ENCODE measurements around the gene SRPRA.

- TF ChIP-seq, protein P1, sequence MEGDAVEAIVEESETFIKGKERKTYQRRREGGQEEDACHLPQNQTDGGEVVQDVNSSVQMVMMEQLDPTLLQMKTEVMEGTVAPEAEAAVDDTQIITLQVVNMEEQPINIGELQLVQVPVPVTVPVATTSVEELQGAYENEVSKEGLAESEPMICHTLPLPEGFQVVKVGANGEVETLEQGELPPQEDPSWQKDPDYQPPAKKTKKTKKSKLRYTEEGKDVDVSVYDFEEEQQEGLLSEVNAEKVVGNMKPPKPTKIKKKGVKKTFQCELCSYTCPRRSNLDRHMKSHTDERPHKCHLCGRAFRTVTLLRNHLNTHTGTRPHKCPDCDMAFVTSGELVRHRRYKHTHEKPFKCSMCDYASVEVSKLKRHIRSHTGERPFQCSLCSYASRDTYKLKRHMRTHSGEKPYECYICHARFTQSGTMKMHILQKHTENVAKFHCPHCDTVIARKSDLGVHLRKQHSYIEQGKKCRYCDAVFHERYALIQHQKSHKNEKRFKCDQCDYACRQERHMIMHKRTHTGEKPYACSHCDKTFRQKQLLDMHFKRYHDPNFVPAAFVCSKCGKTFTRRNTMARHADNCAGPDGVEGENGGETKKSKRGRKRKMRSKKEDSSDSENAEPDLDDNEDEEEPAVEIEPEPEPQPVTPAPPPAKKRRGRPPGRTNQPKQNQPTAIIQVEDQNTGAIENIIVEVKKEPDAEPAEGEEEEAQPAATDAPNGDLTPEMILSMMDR (optimal IDR thresholded peaks at IDR 0.05 in 1 of 3, IDR thresholded peaks at IDR 0.05 in 1 of 3, conservative IDR thresholded peaks at IDR 0.05 in 1 of 3; ENCODE audit: extremely low read depth in 1 of 3, insufficient read depth in 2 of 3, low read length in 3 of 3) = no peak
- no peak for TF ChIP-seq EZH2 (IDR thresholded peaks at IDR 0.05; ENCODE audit: low read length)
Measured at GRCh38 chr11:126282361-126282735, 13.7 kb upstream of the SRPRA start.

Measured in keratinocyte (primary cell).